Measurements from ENCODE around the gene TMC5. TPM values are rescaled to one million over a fixed set of nuclear protein-coding genes. Genes with fewer than 3 reads are reported as not detected.
"Not testable (repeated sequence)": the region's sequence is repeated elsewhere in the genome, so short reads cannot be mapped to it uniquely, and the experiment has no call there.

The TMC5 gene
- total RNA-seq, 2 experiments from 2014 or later, result 0.53 to 0.98 TPM

DNA sequence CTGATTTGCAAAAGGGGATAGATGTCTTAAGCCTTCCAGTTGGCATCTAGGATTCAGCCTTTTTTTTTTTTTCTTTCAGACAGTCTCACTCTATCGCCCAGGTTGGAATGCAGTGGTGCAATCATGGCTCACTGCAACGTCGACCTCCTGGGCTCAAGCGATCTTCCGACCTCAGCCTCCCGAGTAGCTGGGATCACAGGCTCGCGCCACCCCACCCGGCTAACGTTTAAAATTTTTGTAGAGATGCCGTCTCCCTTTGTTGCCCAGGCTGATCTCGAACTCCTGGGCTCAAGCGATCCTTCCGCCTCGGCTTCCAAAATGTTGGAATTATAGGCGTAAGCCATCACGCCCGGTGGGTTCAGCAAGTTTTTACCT, 105.5 kb downstream of the TMC5 start:
- DNase-seq, result no peak
- Mint-ChIP-seq H3K27ac (no peak overlapping the region), H3K36me3 (ENCODE audit: low read depth) (peaks cover 27% of the 10 kb centered on the region), H3K4me3 (no peak overlapping the region), H3K27me3 (no peaks in the 10 kb centered on the region), H3K4me1 (peaks cover 60% of the 10 kb centered on the region), H3K9me3 (no peaks in the 10 kb centered on the region)
- ChIA-PET CTCF (interaction anchor here (0.6 to 2.2 kb wide), 3 partner anchors 20 to 438 kb away, joined by 3 to 30 read pairs (median 10); partner anchors contain the start of gene VPS35L), POLR2A (interaction anchor here (0.7 to 3.4 kb wide), 7 partner anchors 13 to 456 kb away, joined by 3 to 103 read pairs (median 8); partner anchors contain the start of genes COQ7, ITPRIPL2 and VPS35L)

DNA sequence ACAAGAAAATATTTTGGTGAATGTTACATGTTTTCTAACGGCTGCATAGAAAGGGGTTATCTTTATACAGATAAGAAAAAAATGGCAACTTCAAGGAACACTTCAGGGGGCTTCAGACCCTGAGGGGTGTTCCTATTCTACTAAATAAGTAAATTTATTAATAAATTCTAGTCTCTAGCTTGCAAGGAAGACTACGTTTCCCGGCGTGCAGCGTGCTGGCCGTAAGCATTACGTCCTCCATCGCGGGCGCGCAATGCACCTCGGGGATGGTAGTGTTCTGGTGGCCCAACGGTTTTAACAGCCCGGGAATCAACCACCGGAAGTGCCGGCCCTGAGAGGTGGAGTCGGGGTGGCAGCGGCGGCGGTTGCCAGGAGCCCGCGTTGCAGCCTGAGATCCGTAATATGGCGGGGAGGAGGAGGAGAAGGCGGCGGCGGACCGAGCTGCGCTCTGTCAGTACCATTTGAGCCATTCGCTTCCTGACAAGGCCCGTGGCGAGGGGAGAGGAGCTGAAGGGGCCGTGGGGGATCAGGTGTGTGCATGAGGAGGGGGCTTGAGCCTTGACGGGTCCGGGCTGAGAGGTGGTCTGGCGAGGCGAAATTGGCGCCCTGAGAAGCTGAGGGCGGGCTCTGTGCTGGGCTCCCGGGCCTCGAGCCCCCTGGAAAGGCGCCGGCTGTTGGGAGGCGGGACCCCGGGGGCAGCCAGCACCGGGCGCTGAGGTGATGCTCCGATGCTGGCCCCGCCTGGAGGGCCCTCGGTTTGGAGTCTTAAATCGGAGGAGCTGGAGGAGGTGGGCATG, 106.1 kb downstream of the TMC5 start, which contains the start of gene CCP110:
Gene CCP110 (plus strand): TSS at position 384 of the 797 bp plus-strand sequence. CDS start 3,940 bp downstream, outside the sequence.
- H3K4me1 Mint-ChIP-seq, result peaks cover 55% of the 10 kb centered on the region
- DNase-seq, result peak; percentile 97
- H3K27me3 Mint-ChIP-seq, result no peaks in the 10 kb centered on the region
- peak within 1 kb of the TSS; percentile 83 for H3K27ac Mint-ChIP-seq
- CTCF ChIA-PET, result interaction anchor here (0.6 to 2.2 kb wide), 6 partner anchors 7 to 438 kb away, joined by 3 to 30 read pairs (median 4); partner anchors contain the start of gene VPS35L
- POLR2A ChIA-PET, result interaction anchor here (0.6 to 3.4 kb wide), 16 partner anchors 12 to 735 kb away, joined by 3 to 103 read pairs (median 4); partner anchors contain the start of genes COQ7, ITPRIPL2 and VPS35L
- H3K9me3 Mint-ChIP-seq, result no peaks in the 10 kb centered on the region
- H3K4me3 Mint-ChIP-seq, result peak within 1 kb of the TSS; percentile 96
- peaks cover 33% of the 10 kb centered on the region for H3K36me3 Mint-ChIP-seq (ENCODE audit: low read depth)

DNA sequence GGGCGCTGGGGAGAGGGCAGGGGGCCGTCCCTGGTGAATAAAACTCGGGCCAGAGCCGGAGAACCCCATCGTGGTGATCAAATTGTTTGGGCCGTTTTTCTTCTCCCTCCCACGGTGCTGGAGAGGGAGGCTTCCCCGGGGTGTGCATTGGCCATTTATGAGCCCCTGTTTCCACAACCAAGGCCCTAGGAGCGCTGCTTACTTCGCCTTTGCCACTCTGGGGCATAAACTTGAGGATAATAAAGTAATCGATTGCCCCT, 106.6 kb downstream of the TMC5 start:
- peak overlapping the region; percentile 83 for H3K27ac Mint-ChIP-seq
- POLR2A ChIA-PET, result interaction anchor here (0.6 to 3.4 kb wide), 15 partner anchors 12 to 736 kb away, joined by 3 to 103 read pairs (median 5); partner anchors contain the start of genes COQ7, ITPRIPL2 and VPS35L

DNA sequence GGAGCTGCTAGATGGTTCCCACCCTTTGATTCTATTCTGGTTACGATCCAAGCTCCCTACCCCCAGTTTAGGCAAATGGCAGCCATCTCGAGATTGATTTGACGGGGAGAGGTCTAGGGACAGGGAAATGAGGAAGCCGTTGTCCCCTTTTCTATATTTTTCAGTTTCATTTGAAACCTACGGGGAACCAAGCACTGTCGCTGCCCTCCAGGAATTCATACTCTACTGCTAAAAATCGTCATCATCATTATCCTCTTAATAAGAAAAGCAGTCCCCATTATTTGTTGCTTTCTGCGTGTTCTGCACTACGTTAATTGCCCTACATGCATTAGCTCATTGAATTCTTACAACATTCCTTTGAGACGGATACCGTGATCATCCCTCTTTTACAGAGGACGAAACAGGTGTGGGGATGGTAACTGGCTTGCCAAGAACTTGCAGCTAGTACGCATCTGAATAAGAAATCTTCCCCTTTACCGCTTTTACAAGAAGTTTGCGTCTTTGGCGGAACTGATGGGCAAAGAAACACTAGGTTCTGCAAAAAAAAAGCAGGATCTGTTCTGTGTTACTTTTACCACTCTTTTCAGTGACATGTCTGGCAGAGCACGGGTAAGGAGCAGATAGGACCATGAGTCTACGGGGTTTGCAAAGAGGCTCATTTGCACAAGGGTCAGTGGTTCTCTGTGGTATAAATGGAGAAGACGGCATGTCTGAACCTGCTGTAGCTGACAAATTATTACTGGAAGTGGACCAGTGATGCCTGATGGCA, 107.1 kb downstream of the TMC5 start:
- POLR2A ChIA-PET, result interaction anchor here (0.6 to 3.4 kb wide), 16 partner anchors 11 to 737 kb away, joined by 3 to 103 read pairs (median 4); partner anchors contain the start of genes COQ7, ITPRIPL2 and VPS35L
- Mint-ChIP-seq H3K27ac (peak overlapping the region; percentile 83), H3K4me1 (peaks cover 46% of the 10 kb centered on the region), H3K9me3 (no peaks in the 10 kb centered on the region), H3K27me3 (no peaks in the 10 kb centered on the region), H3K4me3 (peak overlapping the region; percentile 96), H3K36me3 (ENCODE audit: low read depth) (peaks cover 36% of the 10 kb centered on the region)
- DNase-seq, result no peak
- CTCF ChIA-PET, result interaction anchor here (0.7 to 2.2 kb wide), 5 partner anchors 8 to 33 kb away, joined by 3 to 30 read pairs (median 3); partner anchors contain the start of gene VPS35L

More for the DNA sequence above, 106.6 kb downstream of the TMC5 start:
- Mint-ChIP-seq H3K9me3 (no peaks in the 10 kb centered on the region), H3K36me3 (ENCODE audit: low read depth) (peaks cover 34% of the 10 kb centered on the region), H3K4me1 (peaks cover 50% of the 10 kb centered on the region), H3K4me3 (peak overlapping the region; percentile 96), H3K27me3 (no peaks in the 10 kb centered on the region)
- DNase-seq, result no peak
- CTCF ChIA-PET, result interaction anchor here (0.8 to 2.2 kb wide), 4 partner anchors 8 to 33 kb away, joined by 3 to 30 read pairs (median 6); partner anchors contain the start of gene VPS35L

DNA sequence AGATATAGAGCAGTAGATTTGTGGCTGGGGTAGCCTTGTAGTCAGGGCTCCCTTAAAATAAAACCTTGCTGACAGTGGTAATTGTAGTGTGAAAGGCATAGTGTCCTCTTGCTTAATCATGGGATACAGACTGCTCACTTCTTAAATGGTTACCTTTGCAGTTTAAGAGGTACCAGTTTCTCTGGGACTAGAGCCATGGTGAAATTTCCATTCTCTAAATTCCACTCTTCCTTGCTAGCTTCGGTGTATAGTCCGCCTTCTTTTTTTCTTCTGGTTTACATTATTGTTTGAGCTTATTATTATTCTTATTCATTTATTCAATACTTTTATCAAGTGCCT, 107.7 kb downstream of the TMC5 start:
- Mint-ChIP-seq H3K4me1 (peaks cover 42% of the 10 kb centered on the region), H3K27ac (peak overlapping the region; percentile 83), H3K36me3 (ENCODE audit: low read depth) (peaks cover 42% of the 10 kb centered on the region), H3K9me3 (no peaks in the 10 kb centered on the region), H3K27me3 (no peaks in the 10 kb centered on the region), H3K4me3 (peak overlapping the region; percentile 96)
- no peak for DNase-seq
- ChIA-PET POLR2A (interaction anchor here (0.6 to 3.4 kb wide), 7 partner anchors 8 to 30 kb away, joined by 3 to 103 read pairs (median 8); partner anchors contain the start of gene VPS35L), CTCF (interaction anchor here (0.7 to 2.2 kb wide), 3 partner anchors 9 to 30 kb away, joined by 3 to 10 read pairs (median 3); partner anchors contain the start of gene VPS35L)

DNA sequence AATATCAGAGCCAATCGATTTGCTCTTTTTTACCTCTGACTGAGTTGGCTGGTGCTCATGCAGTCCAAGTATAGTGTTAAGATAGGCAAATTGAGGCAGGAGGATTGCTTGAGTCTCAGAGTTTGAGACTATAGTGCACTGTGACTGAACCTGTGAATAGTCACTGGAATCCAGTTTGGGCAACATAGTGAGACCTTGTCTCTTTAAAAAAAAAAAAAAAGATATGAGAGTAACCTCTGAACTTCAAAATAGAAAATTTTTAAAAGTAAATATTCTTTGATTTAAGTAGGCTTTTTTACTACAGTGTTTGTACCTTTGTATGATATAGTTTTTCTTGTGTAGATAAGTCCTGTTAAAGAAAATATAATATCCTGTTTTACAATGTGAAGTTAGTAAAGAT, 109.5 kb downstream of the TMC5 start:
- no peaks in the 10 kb centered on the region for H3K9me3 Mint-ChIP-seq
- CTCF ChIA-PET, result interaction anchor here (1.1 to 1.9 kb wide), 3 partner anchors 24 to 28 kb away, joined by 4 to 9 read pairs (median 8); partner anchors contain the start of gene VPS35L
- peaks cover 44% of the 10 kb centered on the region for H3K36me3 Mint-ChIP-seq (ENCODE audit: low read depth)
- no peak overlapping the region for H3K4me3 Mint-ChIP-seq
- POLR2A ChIA-PET, result interaction anchor here (1.7 kb wide), 1 partner anchor 28 kb away, joined by 4 read pairs; the partner anchor contains the start of gene VPS35L
- no peak for DNase-seq
- H3K27me3 Mint-ChIP-seq, result no peaks in the 10 kb centered on the region
- no peak overlapping the region for H3K27ac Mint-ChIP-seq
- H3K4me1 Mint-ChIP-seq, result peaks cover 30% of the 10 kb centered on the region

DNA sequence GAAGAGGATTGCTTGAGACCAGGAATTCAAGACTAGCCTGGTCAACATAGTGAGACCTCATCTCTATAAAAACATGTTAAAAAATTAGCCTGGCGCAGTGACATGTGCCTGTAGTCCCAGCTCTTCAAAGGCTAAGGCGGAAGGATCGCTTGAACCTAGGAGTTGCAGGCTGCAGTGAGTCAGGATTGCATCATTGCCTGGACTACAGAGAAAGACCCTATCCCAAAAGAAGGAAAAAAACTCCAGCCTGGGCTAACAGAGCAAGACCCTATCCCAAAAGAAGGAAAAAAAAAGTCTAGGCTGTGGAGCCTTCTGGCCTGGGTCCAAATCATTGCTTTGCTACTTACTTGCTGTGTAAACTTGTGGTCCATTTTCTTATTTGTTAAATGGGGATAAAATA, 111.0 kb downstream of the TMC5 start:
- Mint-ChIP-seq H3K4me3 (no peak overlapping the region), H3K27ac (no peak overlapping the region), H3K36me3 (ENCODE audit: low read depth) (peaks cover 58% of the 10 kb centered on the region), H3K27me3 (no peaks in the 10 kb centered on the region), H3K4me1 (peaks cover 26% of the 10 kb centered on the region), H3K9me3 (no peaks in the 10 kb centered on the region)
- ChIA-PET POLR2A (interaction anchor here (1.6 to 2.4 kb wide), 2 partner anchors 27 to 28 kb away, joined by 3 to 6 read pairs; partner anchors contain the start of gene VPS35L), CTCF (interaction anchor here (1.0 kb wide), 1 partner anchor 12 kb away, joined by 3 read pairs; no protein-coding TSS in a partner anchor)
- DNase-seq, result no peak

DNA sequence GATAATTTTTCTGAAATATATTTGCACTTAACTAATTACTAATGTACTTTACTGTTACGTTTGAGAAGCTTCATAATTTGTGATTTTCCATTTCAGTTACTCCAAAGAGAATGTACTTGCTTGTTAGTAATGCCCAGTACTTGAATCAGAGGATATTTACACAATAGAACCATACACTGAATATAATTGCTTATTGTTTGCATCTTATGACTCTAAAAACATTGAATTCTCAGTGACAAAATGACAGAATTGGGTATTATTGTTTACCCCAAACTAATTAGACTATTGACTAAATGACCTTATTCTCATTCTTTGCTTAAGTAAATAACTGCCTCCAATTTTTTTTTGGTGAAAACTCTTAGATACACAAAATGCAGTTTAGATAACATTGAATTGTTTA, 114.9 kb downstream of the TMC5 start:
- Mint-ChIP-seq H3K4me1 (peaks cover 8% of the 10 kb centered on the region), H3K36me3 (ENCODE audit: low read depth) (peaks cover 75% of the 10 kb centered on the region), H3K9me3 (no peaks in the 10 kb centered on the region), H3K27me3 (no peaks in the 10 kb centered on the region), H3K27ac (no peak overlapping the region), H3K4me3 (no peak overlapping the region)
- DNase-seq, result no peak
- POLR2A ChIA-PET, result no interaction called here
- CTCF ChIA-PET, result no interaction called here

DNA sequence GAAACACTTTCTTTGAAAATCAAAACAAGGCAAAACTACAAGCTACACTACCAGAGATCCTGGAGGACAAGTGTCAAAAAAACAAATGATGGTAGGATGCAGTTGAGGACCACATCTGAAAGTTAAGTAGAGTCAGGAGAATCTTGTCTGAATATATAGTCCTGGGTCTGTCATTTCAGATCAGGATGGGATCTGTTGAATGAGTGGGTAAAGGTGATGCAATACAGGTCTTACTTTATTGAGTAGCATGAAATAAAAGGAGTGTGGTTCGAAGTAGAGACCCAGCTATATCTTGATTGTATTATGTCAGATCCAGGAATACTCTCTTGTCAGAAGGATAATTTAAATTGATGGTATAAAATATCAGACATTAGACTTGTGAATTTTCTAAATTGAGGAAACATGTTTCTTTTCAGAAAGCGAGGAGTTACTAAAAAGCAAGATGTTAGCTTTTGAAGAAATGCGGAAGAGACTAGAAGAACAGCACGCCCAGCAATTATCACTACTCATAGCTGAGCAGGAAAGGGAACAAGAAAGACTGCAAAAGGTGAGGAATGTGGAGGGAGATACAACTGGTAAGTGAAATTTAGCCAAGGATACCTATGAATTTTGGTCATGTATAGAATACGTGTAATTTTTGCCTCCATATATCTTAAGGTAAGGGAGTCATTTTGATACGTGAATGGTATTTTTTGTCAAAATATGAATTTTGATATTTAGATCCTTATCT, 122.7 kb downstream of the TMC5 start:
- H3K9me3 Mint-ChIP-seq, result peaks cover 5% of the 10 kb centered on the region
- CTCF ChIA-PET, result interaction anchor here (1.1 to 2.6 kb wide), 6 partner anchors 9 to 43 kb away, joined by 3 to 13 read pairs (median 4); partner anchors contain the start of gene VPS35L

DNA sequence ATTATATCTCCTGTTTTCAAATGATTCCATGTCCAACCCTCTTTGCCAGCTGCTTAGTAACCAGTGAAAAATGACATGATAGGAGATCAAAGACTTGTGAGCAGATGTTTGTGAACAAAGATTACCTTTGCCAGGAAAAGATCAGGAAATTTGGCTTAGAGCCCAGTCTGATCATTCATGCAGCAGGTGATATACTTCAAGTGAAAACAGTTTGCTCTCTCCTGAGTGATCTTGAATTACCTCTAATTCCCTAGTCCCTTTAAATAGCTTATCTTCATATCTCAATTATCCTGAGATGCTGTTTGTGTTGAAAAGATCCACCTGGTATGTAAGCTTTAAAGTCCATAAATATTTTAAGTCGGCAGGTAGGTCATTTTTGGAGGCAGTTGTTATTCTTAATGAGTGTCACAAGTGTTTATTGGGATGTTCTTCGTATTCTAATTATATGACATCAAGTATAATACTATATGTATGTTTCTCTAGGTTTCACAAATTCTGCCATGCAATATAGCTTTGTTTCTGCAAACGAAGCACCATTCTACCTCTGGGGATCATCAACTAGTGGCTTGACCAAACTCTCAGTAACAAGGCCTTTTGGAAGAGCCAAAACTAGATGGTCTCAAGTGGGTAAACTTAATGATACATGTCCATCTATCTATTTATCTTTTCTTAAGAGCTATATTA, 124.6 kb downstream of the TMC5 start:
- Mint-ChIP-seq H3K27me3 (no peaks in the 10 kb centered on the region), H3K27ac (no peak overlapping the region), H3K4me1 (peaks cover 19% of the 10 kb centered on the region), H3K9me3 (peaks cover 5% of the 10 kb centered on the region), H3K36me3 (ENCODE audit: low read depth) (peaks cover 60% of the 10 kb centered on the region), H3K4me3 (no peak overlapping the region)
- POLR2A ChIA-PET, result interaction anchor here (1.3 to 1.9 kb wide), 2 partner anchors 12 to 18 kb away, joined by 8 to 10 read pairs; partner anchors contain the start of genes CCP110 and VPS35L
- CTCF ChIA-PET, result interaction anchor here (1.4 kb wide), 1 partner anchor 13 kb away, joined by 14 read pairs; the partner anchor contains the start of gene VPS35L
- no peak for DNase-seq

More for the DNA sequence above, 122.7 kb downstream of the TMC5 start:
- DNase-seq, result no peak
- Mint-ChIP-seq H3K27ac (no peak overlapping the region), H3K36me3 (ENCODE audit: low read depth) (peaks cover 71% of the 10 kb centered on the region), H3K4me3 (no peak overlapping the region), H3K4me1 (peaks cover 17% of the 10 kb centered on the region), H3K27me3 (no peaks in the 10 kb centered on the region)
- POLR2A ChIA-PET, result interaction anchor here (4.2 kb wide), 1 partner anchor 16 kb away, joined by 22 read pairs; the partner anchor contains the start of gene CCP110

DNA sequence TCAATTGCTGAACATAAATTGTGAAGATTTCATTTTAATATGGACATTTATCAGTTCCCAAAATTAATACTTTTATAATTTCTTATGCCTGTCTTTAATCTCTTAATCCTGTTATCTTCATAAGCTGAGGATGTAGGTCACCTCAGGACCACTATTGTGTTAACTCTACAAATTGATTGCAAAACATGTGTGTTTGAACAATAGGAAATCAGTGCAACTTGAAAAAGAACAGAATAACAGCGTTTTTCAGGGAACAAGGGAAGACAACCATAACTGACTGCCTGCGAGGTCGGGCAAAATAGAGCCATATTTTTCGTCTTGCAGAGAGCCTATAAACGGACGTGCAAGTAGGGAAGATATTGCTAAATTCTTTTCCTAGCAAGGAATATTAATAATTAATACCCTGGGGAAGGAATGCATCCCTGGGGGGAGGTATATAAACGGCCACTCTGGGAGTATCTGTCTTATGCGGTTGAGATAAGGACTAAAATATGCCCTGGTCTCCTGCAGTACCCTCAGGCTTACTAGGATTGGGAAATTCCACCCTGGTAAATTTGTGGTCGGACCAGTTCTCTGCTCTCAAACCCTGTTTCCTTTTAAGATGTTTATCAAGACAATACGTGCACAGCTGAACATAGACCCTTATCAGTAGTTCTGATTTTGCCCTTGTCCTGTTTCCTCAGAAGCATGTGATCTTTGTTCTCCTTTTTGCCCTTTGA, 125.8 kb downstream of the TMC5 start:
- peaks cover 62% of the 10 kb centered on the region for H3K36me3 Mint-ChIP-seq (ENCODE audit: low read depth)

More for the DNA sequence above, 125.8 kb downstream of the TMC5 start:
- Mint-ChIP-seq H3K4me1 (peaks cover 21% of the 10 kb centered on the region), H3K27ac (peak overlapping the region; percentile 55)
- ChIA-PET CTCF (interaction anchor here (1.4 kb wide), 1 partner anchor 12 kb away, joined by 14 read pairs; the partner anchor contains the start of gene VPS35L), POLR2A (interaction anchor here (1.3 to 1.9 kb wide), 2 partner anchors 11 to 19 kb away, joined by 8 to 10 read pairs; partner anchors contain the start of genes CCP110 and VPS35L)
- not testable (repeated sequence) for DNase-seq, H3K27me3 Mint-ChIP-seq, H3K9me3 Mint-ChIP-seq, H3K4me3 Mint-ChIP-seq

All from activated CD4-positive, alpha-beta memory T cell treated with anti-CD3 and anti-CD28 coated beads, Interleukin-2, amount 10 ng/mL, durations not matched to agents 7 days and 5 days (primary cell).